ENCODE data around the gene APC.

- TF ChIP-seq POLR2A (IDR thresholded peaks at IDR 0.05) (no peak), CTCF (IDR thresholded peaks at IDR 0.05) (no peak)
Observed at GRCh38 chr5:112824197-112824596, 86.5 kb downstream of the APC start.

All from body of pancreas (tissue), 4 donors.